Measurements from ENCODE around the gene GNAT2. TPM values are rescaled to one million over a fixed set of nuclear protein-coding genes. Genes with fewer than 3 reads are reported as not detected.

Gene GNAT2
- total RNA-seq, 2 donors from 2014 or later, result not detected

- Histone ChIP-seq H3K27me3 (replicated peaks; ENCODE audit: insufficient read depth) (no peaks in the 10 kb centered on the region), H3K4me1 (ENCODE audit: control insufficient read depth in 1 of 2, low read depth in 2 of 2) (peaks cover 11 to 44% of the 10 kb centered on the region in 2 donors), H3K9me3 (no peaks in the 10 kb centered on the region), H3K27ac (no peak overlapping the region), H3K4me3 (no peak overlapping the region), H3K36me3 (no peaks in the 10 kb centered on the region)
- TF ChIP-seq, protein P1, sequence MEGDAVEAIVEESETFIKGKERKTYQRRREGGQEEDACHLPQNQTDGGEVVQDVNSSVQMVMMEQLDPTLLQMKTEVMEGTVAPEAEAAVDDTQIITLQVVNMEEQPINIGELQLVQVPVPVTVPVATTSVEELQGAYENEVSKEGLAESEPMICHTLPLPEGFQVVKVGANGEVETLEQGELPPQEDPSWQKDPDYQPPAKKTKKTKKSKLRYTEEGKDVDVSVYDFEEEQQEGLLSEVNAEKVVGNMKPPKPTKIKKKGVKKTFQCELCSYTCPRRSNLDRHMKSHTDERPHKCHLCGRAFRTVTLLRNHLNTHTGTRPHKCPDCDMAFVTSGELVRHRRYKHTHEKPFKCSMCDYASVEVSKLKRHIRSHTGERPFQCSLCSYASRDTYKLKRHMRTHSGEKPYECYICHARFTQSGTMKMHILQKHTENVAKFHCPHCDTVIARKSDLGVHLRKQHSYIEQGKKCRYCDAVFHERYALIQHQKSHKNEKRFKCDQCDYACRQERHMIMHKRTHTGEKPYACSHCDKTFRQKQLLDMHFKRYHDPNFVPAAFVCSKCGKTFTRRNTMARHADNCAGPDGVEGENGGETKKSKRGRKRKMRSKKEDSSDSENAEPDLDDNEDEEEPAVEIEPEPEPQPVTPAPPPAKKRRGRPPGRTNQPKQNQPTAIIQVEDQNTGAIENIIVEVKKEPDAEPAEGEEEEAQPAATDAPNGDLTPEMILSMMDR (IDR thresholded peaks at IDR 0.05), result no peak
- ATAC-seq (ENCODE audit: insufficient number of reproducible peaks, low FRiP score, low read depth) (no peak), DNase-seq (ENCODE audit: low spot score) (no peak)
Measured at GRCh38 chr1:109556563-109556962, 62.9 kb downstream of the GNAT2 start.

Other genes starting within 250 kb of the GNAT2 start
- gene SORT1, start 221.7 kb downstream of the GNAT2 start, total RNA-seq, result 100 to 1,000 TPM; 225 to 231 TPM
- 10 to 100 TPM; 17.3 to 20.1 TPM for gene PSMA5, start 193.2 kb downstream of the GNAT2 start, total RNA-seq
- gene SYPL2, start 153.1 kb downstream of the GNAT2 start, total RNA-seq, result 1 to 10 TPM; 4.2 to 6.1 TPM
- gene ATXN7L2, start 135.7 kb downstream of the GNAT2 start, total RNA-seq, result 1 to 10 TPM; 3.1 to 7.7 TPM
- gene CYB561D1, start 125.5 kb downstream of the GNAT2 start, total RNA-seq, result 10 to 100 TPM in 1 of 2 donors, 1 to 10 TPM in 1; 9.5 to 16.5 TPM
- gene AMIGO1, start 109.9 kb downstream of the GNAT2 start, total RNA-seq, result 10 to 100 TPM in 1 of 2 donors, 1 to 10 TPM in 1; 7.8 to 16.0 TPM
- not detected for gene GPR61, start 79.7 kb downstream of the GNAT2 start, total RNA-seq
- gene GNAI3, start 71.0 kb downstream of the GNAT2 start, total RNA-seq, result 1 to 10 TPM; 5.4 to 9.3 TPM
- gene AMPD2, start 221 bp upstream of the GNAT2 start, total RNA-seq, result 100 to 1,000 TPM; 169 to 202 TPM
- gene GSTM4, start 36.5 kb upstream of the GNAT2 start, total RNA-seq, result 10 to 100 TPM; 15.7 to 28.4 TPM
- gene GSTM2, start 48.4 kb upstream of the GNAT2 start, total RNA-seq, result 10 to 100 TPM; 49.0 to 72.4 TPM
- gene GSTM1, start 68.2 kb upstream of the GNAT2 start, total RNA-seq, result not detected
- gene GSTM5, start 92.6 kb upstream of the GNAT2 start, total RNA-seq, result 1 to 10 TPM; 2.0 to 6.9 TPM
- 10 to 100 TPM; 33.1 to 68.6 TPM for gene GSTM3, start 121.4 kb upstream of the GNAT2 start, total RNA-seq
- gene EPS8L3, start 144.3 kb upstream of the GNAT2 start, total RNA-seq, result 1 to 10 TPM in 1 of 2 donors, not detected in 1; 1.1 TPM